NCI-H460 (cell line): ENCODE results near the gene GBX1. TPM values are rescaled to one million over a fixed set of nuclear protein-coding genes. Genes with fewer than 3 reads are reported as not detected.

ENCODE experiments used
- DNase-seq: peaks from one replicate; pipeline ENCODE4 v3.0.0-alpha.2; 2016; ENCODE audit warnings: low read depth; ENCODE audit errors: extremely low read depth
- total RNA-seq: library from RNA; depleted of rRNA; stranded (reverse); fragments of >200 nt; shearing (Covaris generic); gene quantifications from 2 replicates; pipeline ENCODE4 v1.2.3, GENCODE V29; 2014; rRNA removed

GBX1 gene
- total RNA-seq, 1 experiment from 2014 or later: not detected

- no peak for DNase-seq
Measured at GRCh38 chr7:151099486-151100211, 67.8 kb downstream of the GBX1 start.

Other genes starting within 250 kb of the GBX1 start
- gene KCNH2, start 189.4 kb downstream of the GBX1 start, total RNA-seq: 0.27 and 0.58 TPM in 2 replicates
- 0.30 and 0.46 TPM in 2 replicates for gene NOS3, start 176.7 kb downstream of the GBX1 start, total RNA-seq
- 0.25 TPM in 1 of 2 replicates, not detected in the other for gene ATG9B, start 143.2 kb downstream of the GBX1 start, total RNA-seq
- 26.8 and 32.7 TPM in 2 replicates for gene ABCB8, start 139.2 kb downstream of the GBX1 start, total RNA-seq
- 1.1 and 2.0 TPM in 2 replicates for gene ASIC3, start 119.2 kb downstream of the GBX1 start, total RNA-seq
- 10.8 and 13.1 TPM in 2 replicates for gene CDK5, start 109.8 kb downstream of the GBX1 start, total RNA-seq
- gene SLC4A2, start 108.1 kb downstream of the GBX1 start, total RNA-seq: 199 and 223 TPM in 2 replicates
- gene FASTK, start 86.9 kb downstream of the GBX1 start, total RNA-seq: 63.4 and 77.1 TPM in 2 replicates
- 35.2 and 46.6 TPM in 2 replicates for gene TMUB1, start 84.2 kb downstream of the GBX1 start, total RNA-seq
- 39.6 and 43.2 TPM in 2 replicates for gene AGAP3, start 81.2 kb downstream of the GBX1 start, total RNA-seq
- gene ASB10, start 19.6 kb upstream of the GBX1 start, total RNA-seq: not detected in 2 replicates
- not detected in 2 replicates for gene H2BK1, start 42.8 kb upstream of the GBX1 start, total RNA-seq
- 70.0 and 73.6 TPM in 2 replicates for gene ABCF2, start 59.5 kb upstream of the GBX1 start, total RNA-seq
- gene CHPF2, start 64.8 kb upstream of the GBX1 start, total RNA-seq: 33.3 and 33.7 TPM in 2 replicates
- 39.0 and 43.5 TPM in 2 replicates for gene SMARCD3, start 81.0 kb upstream of the GBX1 start, total RNA-seq
- 74.6 and 83.1 TPM in 2 replicates for gene NUB1, start 174.1 kb upstream of the GBX1 start, total RNA-seq
- not detected in 2 replicates for gene WDR86, start 242.3 kb upstream of the GBX1 start, total RNA-seq